Effector CD4-positive, alpha-beta T cell (primary cell): ENCODE data around the gene ANTXR1.
"Not testable (repeated sequence)": the region's sequence is repeated elsewhere in the genome, so short reads cannot be mapped to it uniquely, and the experiment has no call there.

ENCODE experiments used
- DNase-seq: peaks from one replicate; pipeline ENCODE4 v3.0.0-alpha.2; 2020

Gene ANTXR1

GRCh38 chr2:69214898-69215297, 201.9 kb downstream of the ANTXR1 start:
- DNase-seq, result no peak

GRCh38 chr2:69216535-69217332, 203.8 kb downstream of the ANTXR1 start:
- no peak for DNase-seq

DNA sequence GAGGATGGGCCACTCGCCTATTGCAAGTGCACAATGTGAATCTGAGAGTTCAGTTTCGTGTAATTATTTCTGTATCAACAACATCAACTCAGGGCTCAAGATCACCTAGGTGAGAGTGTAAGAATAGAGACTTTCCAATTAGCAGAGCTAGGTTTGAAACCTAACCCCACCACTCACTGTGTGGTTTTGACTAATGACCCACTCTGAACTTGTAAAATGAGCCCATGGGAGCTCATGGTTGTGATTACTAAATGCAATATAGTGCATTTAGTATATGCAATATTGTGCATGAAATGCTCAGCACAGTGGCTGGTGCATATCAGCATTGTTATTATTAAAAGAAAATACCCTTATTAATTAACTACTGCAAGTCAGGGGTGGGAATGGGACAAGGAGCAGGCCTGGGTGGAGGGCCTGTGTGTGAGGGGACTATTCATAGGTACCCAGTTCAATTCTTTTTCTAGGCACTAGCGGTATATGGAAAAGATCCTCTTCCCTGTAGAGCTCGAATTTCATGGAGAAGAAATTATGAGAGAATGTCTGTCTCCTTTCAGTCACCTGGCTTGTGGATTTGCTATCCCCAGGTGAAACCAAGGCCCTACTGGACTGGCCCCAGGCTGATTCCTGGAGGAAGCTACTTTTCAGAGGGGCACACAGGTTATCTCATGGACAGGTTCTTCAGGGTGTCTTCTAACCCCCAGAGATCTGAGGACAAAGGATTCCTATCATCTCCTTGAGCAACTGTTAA, 204.5 kb downstream of the ANTXR1 start:
- DNase-seq, result no peak

DNA sequence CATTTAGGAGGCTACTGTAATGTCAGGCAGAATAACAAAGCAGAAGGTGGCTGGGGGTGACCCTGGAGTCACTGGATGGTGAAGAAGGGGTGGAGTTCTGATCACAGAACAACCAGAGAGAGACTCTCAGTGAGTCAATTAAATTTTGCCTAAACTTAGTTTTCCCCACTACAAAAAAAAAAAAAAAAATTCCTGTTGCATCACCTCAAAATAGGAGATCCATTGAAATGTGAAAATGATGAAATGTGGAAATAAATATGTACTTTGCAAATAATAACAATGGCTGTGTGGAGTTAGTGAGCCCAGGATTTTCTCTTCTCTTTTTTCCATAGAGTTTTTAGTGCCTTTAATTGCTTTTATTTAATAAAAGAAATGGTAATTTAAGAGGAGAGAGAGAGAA, 208.5 kb downstream of the ANTXR1 start:
- no peak for DNase-seq

DNA sequence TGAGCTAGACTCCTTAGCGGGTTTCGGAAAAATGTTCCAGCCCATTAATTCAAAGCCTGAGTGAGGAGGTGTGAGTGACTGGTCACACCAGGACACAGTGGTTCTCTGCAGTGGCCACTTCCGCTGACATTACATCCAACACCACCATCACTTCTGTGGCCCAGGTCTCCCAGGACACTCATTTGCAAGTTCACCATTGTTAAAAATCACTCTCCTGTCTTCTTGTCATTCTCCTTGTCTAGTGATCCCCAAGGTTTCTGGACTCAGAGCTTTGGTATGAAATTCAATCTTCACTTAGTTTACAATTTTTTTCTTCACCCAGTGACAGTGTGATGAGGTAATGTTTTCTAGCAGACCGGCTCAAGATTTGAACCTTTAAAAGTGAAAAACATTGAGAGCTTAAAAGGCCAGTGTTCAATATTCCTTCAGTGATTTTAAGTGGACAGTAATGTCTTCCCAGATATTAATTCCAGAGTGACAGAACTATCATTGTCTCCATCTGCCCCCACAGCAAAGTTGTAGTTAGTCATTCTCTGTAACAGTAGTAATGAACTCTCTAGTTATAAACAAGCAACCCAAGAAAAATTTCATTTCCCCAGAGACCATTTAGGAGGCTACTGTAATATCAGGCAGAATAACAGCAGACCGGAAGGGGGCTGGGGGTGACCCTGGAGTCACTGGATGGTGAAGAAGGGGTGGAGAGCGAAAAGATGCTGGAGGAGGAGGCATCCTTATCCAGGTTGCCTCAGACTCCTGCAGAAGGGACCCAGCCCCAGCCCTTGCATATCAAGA, 209.2 kb downstream of the ANTXR1 start:
- DNase-seq, result no peak

DNA sequence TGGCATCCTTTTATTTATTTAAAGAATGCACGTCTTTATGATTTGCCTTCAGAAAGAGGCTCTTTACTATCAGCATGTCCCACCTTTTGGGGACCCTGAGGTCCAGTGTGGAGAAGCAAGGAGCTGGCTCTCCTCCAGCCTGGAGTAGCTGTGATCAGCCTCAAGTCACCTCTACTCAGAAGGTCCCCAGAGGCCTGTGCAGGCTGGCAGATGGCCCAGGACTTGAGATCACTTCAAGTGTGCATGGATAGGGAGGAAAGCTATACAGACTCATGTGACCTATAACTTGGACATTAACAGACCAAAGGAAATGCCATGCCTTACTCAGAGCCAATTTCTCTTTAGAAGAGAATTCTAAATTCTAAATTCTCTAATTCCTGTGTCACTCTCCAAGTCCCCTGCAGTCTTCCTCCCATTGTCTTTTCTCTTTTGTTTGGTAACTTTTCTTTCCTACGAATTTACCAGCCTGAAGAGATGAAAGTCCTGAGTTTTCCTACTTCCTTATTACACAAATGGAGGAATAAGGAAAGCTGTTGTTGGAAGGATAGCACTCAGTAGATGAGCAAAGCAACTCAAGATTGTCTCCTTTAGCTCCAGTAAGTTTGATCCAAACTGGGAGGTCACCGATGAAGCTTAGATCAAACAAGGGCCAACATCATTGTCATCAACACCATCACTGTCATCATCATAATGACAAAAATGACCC, 210.1 kb downstream of the ANTXR1 start:
- DNase-seq, result no peak

DNA sequence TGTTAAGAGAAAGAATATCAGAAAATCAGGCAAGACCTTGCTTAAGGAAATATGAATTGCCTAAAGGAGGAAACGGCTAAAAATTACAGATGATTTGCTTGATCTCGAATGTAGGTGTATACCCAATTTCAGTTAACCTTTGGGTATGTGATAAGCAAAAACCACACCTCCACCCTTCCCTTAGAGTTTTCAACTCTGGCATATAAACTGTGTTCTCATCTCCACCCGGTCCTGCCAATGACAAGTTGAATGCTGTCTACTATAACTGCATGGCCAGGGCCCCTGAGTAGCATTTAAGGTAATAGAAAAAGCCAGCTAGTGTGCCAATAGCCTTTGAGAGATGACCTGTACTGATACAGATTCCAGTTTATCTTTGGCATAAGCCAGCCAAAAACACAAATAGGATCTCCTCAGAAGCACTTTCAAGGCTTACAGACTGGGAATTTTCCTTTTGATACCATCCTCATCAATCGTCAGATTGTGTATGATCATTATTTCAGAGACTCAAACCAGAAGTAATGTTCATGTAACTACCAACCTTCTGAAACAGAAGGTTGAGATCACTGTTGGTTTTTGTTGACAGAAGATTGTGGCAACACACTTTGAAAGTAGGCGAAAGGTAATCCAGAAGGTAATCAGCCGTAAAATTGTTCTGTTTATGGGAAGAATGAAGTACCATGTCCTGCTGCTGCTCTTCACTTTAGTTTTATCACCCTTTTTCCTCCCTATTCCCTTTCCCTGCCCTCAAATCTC, 211.0 kb downstream of the ANTXR1 start:
- DNase-seq, result no peak

- DNase-seq, result no peak
Observed at GRCh38 chr2:69224512-69224837, 211.5 kb downstream of the ANTXR1 start.

- no peak for DNase-seq
Observed at GRCh38 chr2:69225933-69226332, 213.0 kb downstream of the ANTXR1 start.

DNA sequence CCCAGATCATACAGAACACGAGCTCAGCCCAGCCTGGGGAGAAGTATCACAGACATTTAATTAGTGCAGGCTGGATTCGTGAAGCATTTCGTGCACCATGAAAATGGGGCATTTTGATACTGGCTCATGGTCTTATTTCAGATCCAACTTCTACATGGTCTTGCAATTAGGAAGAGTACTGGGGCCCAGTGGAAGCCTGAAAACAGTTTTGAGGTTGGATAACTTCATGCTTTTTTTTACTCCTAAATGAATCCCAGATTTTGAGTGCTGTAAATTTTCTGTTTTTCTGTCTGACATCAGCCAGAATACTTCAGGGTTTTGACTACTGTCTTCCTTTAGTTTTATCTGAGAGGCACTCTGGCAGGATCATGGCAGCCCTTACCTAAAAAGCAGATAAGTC, 213.9 kb downstream of the ANTXR1 start:
- no peak for DNase-seq

DNA sequence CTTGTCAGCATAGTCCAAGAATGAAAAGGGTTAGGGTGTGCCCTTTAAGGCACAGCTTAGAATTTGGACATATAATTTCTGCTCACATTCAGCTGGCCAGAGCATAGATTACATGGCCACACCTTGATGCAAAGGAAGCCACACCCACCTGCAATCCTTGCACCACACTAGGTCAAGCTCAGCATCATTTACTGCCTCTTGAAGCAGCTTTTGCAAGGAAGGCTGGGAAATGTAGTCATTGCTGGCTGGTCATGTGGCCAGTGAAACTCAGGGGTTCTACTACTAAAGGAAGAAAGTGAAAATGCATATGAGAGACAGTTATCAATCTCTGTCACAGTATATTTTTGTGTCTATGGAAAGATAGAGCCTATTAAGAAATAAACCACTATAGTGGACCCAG, 214.7 kb downstream of the ANTXR1 start:
- DNase-seq, result no peak

DNA sequence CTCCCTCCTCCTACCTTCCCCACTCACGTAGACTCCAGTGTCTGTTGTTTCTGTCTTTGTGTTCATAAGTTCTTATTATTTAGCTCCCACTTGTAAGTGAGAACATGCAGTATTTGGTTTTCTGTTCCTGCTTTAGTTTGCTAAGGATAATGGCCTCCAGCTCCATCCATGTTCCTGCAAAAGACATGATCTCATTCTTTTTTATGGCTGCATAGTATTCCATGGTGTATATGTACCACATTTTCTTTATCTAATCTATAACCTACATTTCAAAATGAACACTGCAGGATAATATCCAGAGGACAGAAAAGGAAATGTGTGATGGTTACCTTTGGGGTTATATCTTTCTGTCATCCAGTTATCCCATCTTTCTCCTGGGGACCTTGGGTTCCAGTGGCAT, 218.0 kb downstream of the ANTXR1 start:
- DNase-seq, result not testable (repeated sequence)

DNA sequence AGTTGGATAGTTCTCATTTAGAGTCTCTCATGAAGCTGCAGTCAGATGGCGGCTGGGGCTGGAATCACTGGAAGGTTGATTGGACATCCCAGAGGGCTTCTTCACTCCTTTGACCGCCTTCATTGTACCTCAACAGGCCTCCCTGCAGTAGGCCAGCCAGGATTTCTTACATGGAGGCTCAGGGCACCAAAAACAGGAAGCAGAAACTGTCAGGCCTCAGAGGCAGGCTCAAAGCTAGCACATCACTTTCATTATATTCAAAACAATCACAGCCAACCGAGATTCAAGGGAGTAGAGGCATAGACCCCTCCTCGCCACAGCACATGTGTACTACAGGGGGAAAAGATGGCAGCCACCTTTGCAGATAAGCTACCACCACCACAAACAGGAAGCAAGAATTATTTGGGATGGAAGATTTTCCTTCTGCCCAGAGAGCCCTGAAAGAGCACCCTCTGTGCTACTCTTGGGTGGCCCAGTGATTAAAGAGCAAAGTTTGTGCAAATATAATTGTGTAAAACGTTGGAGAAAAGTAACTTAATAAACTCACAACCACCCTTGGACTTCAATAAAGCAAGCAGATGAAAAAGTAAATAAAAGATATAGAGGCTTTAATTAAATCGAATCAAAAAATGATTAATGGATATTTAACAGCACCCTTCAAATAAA, 218.8 kb downstream of the ANTXR1 start:
- no peak for DNase-seq

- DNase-seq, result not testable (repeated sequence)
Observed at GRCh38 chr2:69235835-69236234, 222.9 kb downstream of the ANTXR1 start.

- no peak for DNase-seq
Observed at GRCh38 chr2:69237070-69237670, 224.2 kb downstream of the ANTXR1 start.

- no peak for DNase-seq
Observed at GRCh38 chr2:69238449-69239031, 225.6 kb downstream of the ANTXR1 start.

DNA sequence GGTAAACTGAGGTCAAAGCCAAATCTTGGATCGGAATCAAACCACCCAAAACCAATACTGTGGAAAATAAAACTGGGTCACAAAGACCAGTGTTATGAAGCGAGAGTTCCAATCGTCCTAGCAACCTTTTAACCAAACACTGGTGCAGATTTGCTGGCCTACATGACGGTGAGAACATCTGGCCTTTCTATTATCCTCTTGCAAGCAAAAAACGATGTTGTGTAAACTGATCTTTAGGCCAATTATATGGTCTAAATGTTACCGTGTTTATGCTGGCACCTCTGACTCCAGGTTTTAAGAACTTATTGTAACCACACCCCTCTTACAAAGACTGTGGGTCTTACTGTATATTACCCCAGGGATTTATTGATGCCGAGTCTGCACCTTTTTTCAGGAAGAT, 228.1 kb downstream of the ANTXR1 start:
- no peak for DNase-seq

DNA sequence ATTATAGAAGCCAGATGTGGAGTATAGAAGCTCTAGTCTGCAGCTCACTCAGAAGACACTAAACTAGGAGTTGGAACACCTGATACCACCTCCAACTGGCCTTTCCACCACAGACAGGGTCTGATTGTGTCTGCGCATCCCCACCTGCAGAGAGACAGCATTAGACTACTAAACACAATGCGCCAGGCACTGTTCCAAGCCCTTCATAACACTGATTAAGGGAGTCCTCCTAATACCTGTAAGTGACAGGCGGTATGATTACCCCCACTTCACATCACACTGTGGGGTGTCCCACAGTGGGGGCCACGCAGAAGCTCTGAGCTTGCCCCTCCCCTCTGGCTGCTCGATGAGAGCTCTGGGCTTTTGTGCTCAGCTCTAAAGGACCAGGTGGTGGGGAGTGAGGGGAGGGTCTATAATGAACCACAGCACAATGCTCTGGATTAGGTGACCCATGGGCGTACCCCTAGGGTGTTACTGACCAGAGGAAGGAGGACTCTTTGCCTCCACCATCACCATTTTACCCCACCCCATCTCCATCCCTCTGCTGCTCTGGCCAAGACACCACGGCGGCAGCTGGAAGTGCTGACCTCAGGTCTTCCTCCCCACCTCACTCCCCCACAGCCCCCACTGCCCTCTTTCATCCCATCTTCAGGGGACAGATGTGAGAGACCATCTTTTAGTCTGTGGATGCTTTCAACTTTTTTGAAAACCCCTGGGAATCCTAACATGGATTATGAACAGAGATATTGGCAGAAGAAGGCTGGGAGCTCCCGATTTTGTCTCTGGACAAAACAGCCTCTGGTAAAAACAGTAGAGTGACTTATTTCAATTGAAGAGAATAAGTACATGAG, 228.9 kb downstream of the ANTXR1 start:
- DNase-seq, result no peak

GRCh38 chr2:69242651-69243051, 229.7 kb downstream of the ANTXR1 start:
- DNase-seq, result no peak

DNA sequence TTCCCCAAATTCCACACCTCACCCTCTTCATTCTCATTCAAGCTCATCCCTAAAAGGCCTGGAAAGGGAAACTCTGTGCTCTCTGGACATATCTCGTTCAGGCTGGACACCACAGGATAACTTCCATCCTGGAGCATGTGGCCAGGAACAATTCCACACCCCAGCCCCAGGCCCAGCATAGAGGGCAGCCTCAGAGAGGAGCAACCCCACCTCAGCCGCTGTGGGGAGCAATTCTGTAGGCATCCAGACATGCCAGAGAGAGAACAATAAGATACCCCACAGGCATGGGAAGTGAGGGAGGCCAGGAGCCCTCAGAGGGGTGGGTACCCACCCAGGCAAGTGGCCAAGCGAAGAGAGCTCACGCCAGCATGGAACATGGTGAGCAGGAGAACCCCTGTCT, 230.7 kb downstream of the ANTXR1 start:
- DNase-seq, result no peak
